Measurements from ENCODE around the gene CD300E. TPM values are rescaled to one million over a fixed set of nuclear protein-coding genes. Genes with fewer than 3 reads are reported as not detected.

CD300E gene
- total and polyA plus RNA-seq, 2 of the 13 experiments (the other 11 are each of a cell fraction or from before 2014, with no cell fraction given): not detected

DNA sequence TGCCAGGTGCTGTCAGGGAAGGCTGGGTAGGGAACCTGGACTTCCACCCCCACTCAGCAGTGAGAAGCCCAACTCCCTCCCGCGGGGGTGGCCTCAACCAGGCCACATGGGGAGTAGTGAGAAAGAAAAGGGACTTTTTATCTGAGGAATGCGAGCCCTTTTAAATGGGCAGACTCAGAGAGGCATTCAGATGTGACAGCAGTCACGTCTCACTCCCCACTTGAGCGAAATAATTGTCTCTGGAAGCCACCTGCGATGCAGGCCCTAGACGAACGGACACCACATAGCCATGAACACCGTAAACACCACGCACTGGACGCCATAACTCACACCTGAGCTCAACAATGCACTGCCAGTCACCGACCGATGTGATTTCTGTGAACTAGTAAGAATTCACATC lies 11.9 kb upstream of the CD300E start (continued):
- TF ChIP-seq DZIP1 (CRISPR knock-in tag; IDR thresholded peaks at IDR 0.05): no peak

DNA sequence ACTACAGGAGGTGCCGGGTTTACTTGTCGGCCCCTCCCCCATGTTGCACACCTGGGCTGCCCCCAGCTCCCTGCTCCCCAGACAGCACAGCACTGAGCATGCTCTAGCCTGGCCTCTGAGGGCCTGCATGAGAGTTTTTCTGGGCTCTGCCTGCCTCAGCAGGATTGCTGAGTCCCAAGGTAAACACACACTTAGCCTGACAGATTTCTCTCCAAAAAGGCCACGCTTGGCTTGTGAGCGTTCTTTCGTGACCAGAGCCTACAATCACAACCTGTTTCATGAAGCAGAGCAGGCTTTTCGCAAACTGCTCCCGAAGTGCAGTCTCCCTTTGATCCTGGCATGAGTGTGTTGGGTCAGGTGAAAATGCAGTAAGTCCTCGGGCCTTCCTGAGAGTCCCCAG lies 9.8 kb upstream of the CD300E start:
- POLR2A ChIA-PET: no interaction called here
- no peak overlapping the region for H3K4me2 ChIP-seq (ENCODE audit: low read depth, low read length)
- no peaks in the 10 kb centered on the region for H3K4me1 ChIP-seq (ENCODE audit: insufficient read depth, low read length)
- H4K20me1 ChIP-seq (ENCODE audit: insufficient read depth, low read length): no peaks in the 10 kb centered on the region
- in situ Hi-C loops (cut with HindIII; ENCODE audit: extremely low pct_ligation_motif_present, low pct_unique_long_range_greater_than_20kb): no loop called here
- no peaks in the 10 kb centered on the region for H3K9me3 ChIP-seq (ENCODE audit: low read length)
- no peak for FAIRE-seq
- no TSS peak for BruUV-seq (replicated peaks)
- no peak overlapping the region for H3K4me3 ChIP-seq (replicated peaks in 1 of 3; ENCODE audit: insufficient read depth in 1 of 3, low read depth in 2 of 3, low read length in 3 of 3)
- ATAC-seq: no peak
- H3K27ac ChIP-seq (ENCODE audit: extremely low read length, insufficient read depth, low read length): no peak overlapping the region
- no peaks in the 10 kb centered on the region for H3K79me2 ChIP-seq (ENCODE audit: insufficient read depth, low read length)
- 50% methylated on average over 8 of the region's 8 CpGs for WGBS (ENCODE audit: low lambda C conversion rate)
- H2AFZ ChIP-seq (ENCODE audit: low read length): no peak overlapping the region
- no peak for DNase-seq (ENCODE audit: low spot score)
- H3K36me3 ChIP-seq (replicated peaks in 1 of 2; ENCODE audit: control insufficient read depth in 1 of 2, insufficient read depth in 2 of 2, low read length in 2 of 2): no peaks in the 10 kb centered on the region
- H3K27me3 ChIP-seq (ENCODE audit: control insufficient read depth in 1 of 2, insufficient read depth in 2 of 2, low read length in 2 of 2): peaks cover 7 to 44% of the 10 kb centered on the region in 2 experiments; a peak in 3 of 5 replicates
- intact Hi-C loops (cut with micrococcal nuclease; ENCODE audit: unreplicated experiment): no loop called here
- CTCF ChIA-PET (ENCODE audit: low intra/inter-chr PET ratio, low total read pairs): no interaction called here
- no peak overlapping the region for H3K9ac ChIP-seq (ENCODE audit: insufficient read depth, low read depth, low read length)
- TF ChIP-seq REST (IDR thresholded peaks at IDR 0.05; ENCODE audit: borderline replicate concordance in 1 of 2, low read depth in 1 of 2, low read length in 2 of 2) (no peak), ZNF562 (CRISPR knock-in tag; IDR thresholded peaks at IDR 0.05; ENCODE audit: borderline replicate concordance) (no peak), RBM22 (optimal IDR thresholded peaks at IDR 0.05; ENCODE audit: low read length) (no peak), ZNF619 (CRISPR knock-in tag; IDR thresholded peaks at IDR 0.05) (no peak), MIER2 (CRISPR knock-in tag; IDR thresholded peaks at IDR 0.05) (no peak), ZNF432 (CRISPR knock-in tag; IDR thresholded peaks at IDR 0.05; ENCODE audit: borderline replicate concordance) (no peak)
- TF ChIP-seq, protein P1, sequence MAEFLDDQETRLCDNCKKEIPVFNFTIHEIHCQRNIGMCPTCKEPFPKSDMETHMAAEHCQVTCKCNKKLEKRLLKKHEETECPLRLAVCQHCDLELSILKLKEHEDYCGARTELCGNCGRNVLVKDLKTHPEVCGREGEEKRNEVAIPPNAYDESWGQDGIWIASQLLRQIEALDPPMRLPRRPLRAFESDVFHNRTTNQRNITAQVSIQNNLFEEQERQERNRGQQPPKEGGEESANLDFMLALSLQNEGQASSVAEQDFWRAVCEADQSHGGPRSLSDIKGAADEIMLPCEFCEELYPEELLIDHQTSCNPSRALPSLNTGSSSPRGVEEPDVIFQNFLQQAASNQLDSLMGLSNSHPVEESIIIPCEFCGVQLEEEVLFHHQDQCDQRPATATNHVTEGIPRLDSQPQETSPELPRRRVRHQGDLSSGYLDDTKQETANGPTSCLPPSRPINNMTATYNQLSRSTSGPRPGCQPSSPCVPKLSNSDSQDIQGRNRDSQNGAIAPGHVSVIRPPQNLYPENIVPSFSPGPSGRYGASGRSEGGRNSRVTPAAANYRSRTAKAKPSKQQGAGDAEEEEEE (CRISPR knock-in tag; IDR thresholded peaks at IDR 0.05; ENCODE audit: borderline replicate concordance): no peak

All from HepG2 (cell line).